ENCODE results near the gene GRM8. TPM values are rescaled to one million over a fixed set of nuclear protein-coding genes. Genes with fewer than 3 reads are reported as not detected.
"Not testable (repeated sequence)": the region's sequence is repeated elsewhere in the genome, so short reads cannot be mapped to it uniquely, and the experiment has no call there.

GRM8 gene
- total RNA-seq, 2 experiments from 2014 or later: not detected

DNA sequence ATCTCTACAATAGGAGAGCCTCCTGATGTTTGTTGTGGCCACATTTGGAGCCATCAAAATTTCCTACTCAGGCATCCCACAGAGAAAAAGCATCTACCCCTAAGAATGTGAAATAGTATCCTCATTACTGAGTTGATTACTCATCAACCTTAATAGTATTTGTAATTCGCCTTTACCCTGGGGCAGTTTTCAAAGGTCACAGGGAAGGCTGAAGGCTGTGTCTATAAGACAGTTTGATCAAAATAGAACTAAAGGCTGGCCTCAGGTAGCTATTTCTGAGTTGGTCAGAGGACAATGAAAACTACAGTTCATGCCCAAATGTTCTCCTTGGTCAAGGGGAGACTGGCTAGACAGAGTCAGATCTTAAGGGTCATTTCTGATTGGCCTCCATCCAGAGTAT, 370.0 kb downstream of the GRM8 start:
- CTCF ChIA-PET; H3K9me3 Mint-ChIP-seq; DNase-seq; H3K4me1 Mint-ChIP-seq; H3K4me3 Mint-ChIP-seq; POLR2A ChIA-PET; H3K27ac Mint-ChIP-seq; H3K27me3 Mint-ChIP-seq; H3K36me3 Mint-ChIP-seq (ENCODE audit: low read depth): not testable (repeated sequence)

- H3K36me3 Mint-ChIP-seq (ENCODE audit: low read depth); H3K4me1 Mint-ChIP-seq; DNase-seq; H3K4me3 Mint-ChIP-seq; H3K27ac Mint-ChIP-seq; CTCF ChIA-PET; POLR2A ChIA-PET; H3K27me3 Mint-ChIP-seq; H3K9me3 Mint-ChIP-seq: not testable (repeated sequence)
Observed at GRCh38 chr7:126881908-126882307, 370.8 kb downstream of the GRM8 start.

DNA sequence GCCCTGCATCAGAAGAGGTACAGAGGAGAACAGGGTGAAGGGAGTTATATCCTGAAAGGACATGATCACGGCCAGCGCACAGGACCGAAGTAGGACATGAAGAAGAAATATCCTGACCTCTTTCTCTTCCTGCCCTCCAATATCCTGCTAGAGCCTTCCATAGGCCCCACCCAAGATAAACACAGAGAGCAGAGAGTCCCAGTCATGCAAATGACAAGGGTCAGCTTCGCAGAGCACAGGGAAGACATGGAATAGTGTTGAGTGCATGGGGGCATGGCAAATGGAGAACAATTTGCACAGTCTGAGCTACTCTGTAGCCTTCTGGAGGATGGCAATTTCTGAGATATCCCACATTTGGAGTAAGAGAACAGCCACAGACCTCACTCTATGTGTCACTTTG, 371.4 kb downstream of the GRM8 start:
- H3K27ac Mint-ChIP-seq: no peak overlapping the region
- ChIA-PET CTCF (no interaction called here), POLR2A (no interaction called here)
- H3K27me3 Mint-ChIP-seq: peaks cover 2% of the 10 kb centered on the region
- H3K4me1 Mint-ChIP-seq: no peaks in the 10 kb centered on the region
- DNase-seq: no peak
- no peak overlapping the region for H3K4me3 Mint-ChIP-seq
- H3K36me3 Mint-ChIP-seq (ENCODE audit: low read depth): no peaks in the 10 kb centered on the region
- H3K9me3 Mint-ChIP-seq: no peaks in the 10 kb centered on the region

- H3K9me3 Mint-ChIP-seq; H3K4me3 Mint-ChIP-seq; CTCF ChIA-PET; H3K27ac Mint-ChIP-seq; H3K4me1 Mint-ChIP-seq; H3K36me3 Mint-ChIP-seq (ENCODE audit: low read depth); POLR2A ChIA-PET; H3K27me3 Mint-ChIP-seq; DNase-seq: not testable (repeated sequence)
Observed at GRCh38 chr7:126876536-126876935, 376.2 kb downstream of the GRM8 start.

GRCh38 chr7:126856691-126857291, 395.9 kb downstream of the GRM8 start:
- CTCF ChIA-PET: no interaction called here
- no peaks in the 10 kb centered on the region for H3K4me1 Mint-ChIP-seq
- H3K27me3 Mint-ChIP-seq: peaks cover 6% of the 10 kb centered on the region
- H3K36me3 Mint-ChIP-seq (ENCODE audit: low read depth): no peaks in the 10 kb centered on the region
- H3K4me3 Mint-ChIP-seq: no peak overlapping the region
- H3K9me3 Mint-ChIP-seq: no peaks in the 10 kb centered on the region
- POLR2A ChIA-PET: no interaction called here
- H3K27ac Mint-ChIP-seq: no peak overlapping the region
- DNase-seq: no peak

DNA sequence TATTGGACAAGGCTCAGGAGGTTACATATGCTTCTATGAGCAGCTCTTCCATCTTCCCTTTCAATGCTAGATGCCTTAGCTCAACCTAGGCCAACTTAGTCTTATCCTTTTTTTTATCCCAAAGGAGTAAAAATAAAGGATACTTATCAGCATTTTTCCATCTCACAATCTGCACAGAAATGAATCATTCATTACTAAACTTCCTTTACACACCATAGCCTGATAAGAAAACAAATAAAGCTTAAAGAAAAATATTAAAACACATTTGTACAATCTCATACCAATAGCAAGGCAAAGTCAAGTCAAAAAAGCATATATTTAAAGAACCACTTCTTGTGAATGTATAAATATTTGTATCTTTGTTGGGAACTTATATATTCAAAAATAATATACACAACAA, 407.4 kb downstream of the GRM8 start:
- Mint-ChIP-seq H3K4me3 (no peak overlapping the region), H3K4me1 (no peaks in the 10 kb centered on the region), H3K36me3 (ENCODE audit: low read depth) (no peaks in the 10 kb centered on the region), H3K27ac (no peak overlapping the region), H3K27me3 (no peaks in the 10 kb centered on the region), H3K9me3 (no peaks in the 10 kb centered on the region)
- POLR2A ChIA-PET: no interaction called here
- no peak for DNase-seq
- CTCF ChIA-PET: no interaction called here

- POLR2A ChIA-PET: no interaction called here
- Mint-ChIP-seq H3K27ac (no peak overlapping the region), H3K4me1 (no peaks in the 10 kb centered on the region), H3K27me3 (no peaks in the 10 kb centered on the region), H3K4me3 (no peak overlapping the region), H3K9me3 (no peaks in the 10 kb centered on the region), H3K36me3 (ENCODE audit: low read depth) (no peaks in the 10 kb centered on the region)
- DNase-seq: no peak
- CTCF ChIA-PET: no interaction called here
Observed at GRCh38 chr7:126843883-126844282, 408.9 kb downstream of the GRM8 start.

GRCh38 chr7:126843336-126843735, 409.4 kb downstream of the GRM8 start:
- DNase-seq: no peak
- POLR2A ChIA-PET: no interaction called here
- no peak overlapping the region for H3K27ac Mint-ChIP-seq
- CTCF ChIA-PET: no interaction called here
- no peaks in the 10 kb centered on the region for H3K27me3 Mint-ChIP-seq
- H3K9me3 Mint-ChIP-seq: no peaks in the 10 kb centered on the region
- no peaks in the 10 kb centered on the region for H3K36me3 Mint-ChIP-seq (ENCODE audit: low read depth)
- no peak overlapping the region for H3K4me3 Mint-ChIP-seq
- H3K4me1 Mint-ChIP-seq: no peaks in the 10 kb centered on the region

GRCh38 chr7:126842451-126842850, 410.3 kb downstream of the GRM8 start:
- CTCF ChIA-PET: no interaction called here
- H3K4me1 Mint-ChIP-seq: no peaks in the 10 kb centered on the region

DNA sequence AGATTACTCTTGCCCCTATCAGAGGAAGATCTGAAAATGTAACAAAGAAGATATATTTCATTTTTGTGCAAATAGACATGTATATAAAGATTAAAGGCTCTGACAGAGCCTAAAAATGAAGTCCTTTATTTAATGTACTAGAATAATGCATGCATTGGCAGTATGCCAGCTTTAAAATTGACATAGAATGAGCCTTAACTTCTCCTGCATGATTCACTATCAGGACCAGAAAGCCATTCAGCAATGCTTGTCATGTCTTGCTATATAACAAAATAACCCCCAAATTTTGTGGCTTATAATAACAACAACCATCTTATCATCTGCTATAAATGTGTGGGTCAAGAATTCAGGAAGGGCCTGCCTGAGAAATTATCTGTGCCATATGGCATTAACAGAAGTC, 411.9 kb downstream of the GRM8 start:
- POLR2A ChIA-PET: no interaction called here
- no peak for DNase-seq
- Mint-ChIP-seq H3K9me3 (no peaks in the 10 kb centered on the region), H3K27ac (no peak overlapping the region), H3K4me3 (no peak overlapping the region), H3K36me3 (ENCODE audit: low read depth) (no peaks in the 10 kb centered on the region), H3K27me3 (no peaks in the 10 kb centered on the region), H3K4me1 (no peaks in the 10 kb centered on the region)
- CTCF ChIA-PET: no interaction called here

More at GRCh38 chr7:126842451-126842850, 410.3 kb downstream of the GRM8 start:
- POLR2A ChIA-PET: no interaction called here
- H3K36me3 Mint-ChIP-seq (ENCODE audit: low read depth): no peaks in the 10 kb centered on the region
- DNase-seq: no peak
- no peaks in the 10 kb centered on the region for H3K9me3 Mint-ChIP-seq
- H3K27ac Mint-ChIP-seq: no peak overlapping the region
- H3K27me3 Mint-ChIP-seq: no peaks in the 10 kb centered on the region
- no peak overlapping the region for H3K4me3 Mint-ChIP-seq

- no peak overlapping the region for H3K27ac Mint-ChIP-seq
- ChIA-PET CTCF (no interaction called here), POLR2A (no interaction called here)
- H3K4me1 Mint-ChIP-seq: no peaks in the 10 kb centered on the region
- H3K27me3 Mint-ChIP-seq: no peaks in the 10 kb centered on the region
- no peak for DNase-seq
- no peaks in the 10 kb centered on the region for H3K36me3 Mint-ChIP-seq (ENCODE audit: low read depth)
- no peaks in the 10 kb centered on the region for H3K9me3 Mint-ChIP-seq
- H3K4me3 Mint-ChIP-seq: no peak overlapping the region
Observed at GRCh38 chr7:126839624-126840023, 413.1 kb downstream of the GRM8 start.

- Mint-ChIP-seq H3K4me3 (no peak overlapping the region), H3K9me3 (no peaks in the 10 kb centered on the region), H3K36me3 (ENCODE audit: low read depth) (no peaks in the 10 kb centered on the region), H3K27ac (no peak overlapping the region), H3K4me1 (no peaks in the 10 kb centered on the region), H3K27me3 (no peaks in the 10 kb centered on the region)
- DNase-seq: no peak
- CTCF ChIA-PET: no interaction called here
- POLR2A ChIA-PET: no interaction called here
Observed at GRCh38 chr7:126838194-126838593, 414.5 kb downstream of the GRM8 start.

GRCh38 chr7:126831241-126831640, 421.5 kb downstream of the GRM8 start:
- H3K27ac Mint-ChIP-seq; H3K4me3 Mint-ChIP-seq; H3K9me3 Mint-ChIP-seq; DNase-seq; H3K4me1 Mint-ChIP-seq; H3K27me3 Mint-ChIP-seq; POLR2A ChIA-PET; CTCF ChIA-PET; H3K36me3 Mint-ChIP-seq (ENCODE audit: low read depth): not testable (repeated sequence)

DNA sequence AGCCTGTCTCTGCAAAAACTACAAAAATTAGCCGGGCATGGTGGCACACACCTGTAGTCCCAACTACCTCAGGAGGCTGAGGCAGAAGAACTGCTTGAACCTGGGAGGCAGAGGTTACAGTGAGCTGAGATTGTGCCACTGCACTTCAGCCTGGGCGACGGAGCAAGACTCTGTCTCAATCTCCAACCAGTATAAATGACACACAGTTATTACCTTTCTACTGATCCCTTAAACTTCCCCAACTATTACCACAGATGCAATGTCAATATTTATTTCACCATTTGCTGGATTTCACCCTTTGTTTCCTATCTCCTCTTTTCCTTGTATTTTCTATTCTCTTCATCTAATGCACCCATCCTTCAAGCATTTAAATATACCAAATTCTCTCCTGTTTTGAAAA, 431.8 kb downstream of the GRM8 start:
- Mint-ChIP-seq H3K36me3 (ENCODE audit: low read depth) (no peaks in the 10 kb centered on the region), H3K9me3 (no peaks in the 10 kb centered on the region), H3K4me1 (no peaks in the 10 kb centered on the region), H3K27ac (no peak overlapping the region), H3K4me3 (no peak overlapping the region), H3K27me3 (peaks cover 2% of the 10 kb centered on the region)
- POLR2A ChIA-PET: no interaction called here
- CTCF ChIA-PET: no interaction called here
- DNase-seq: no peak

DNA sequence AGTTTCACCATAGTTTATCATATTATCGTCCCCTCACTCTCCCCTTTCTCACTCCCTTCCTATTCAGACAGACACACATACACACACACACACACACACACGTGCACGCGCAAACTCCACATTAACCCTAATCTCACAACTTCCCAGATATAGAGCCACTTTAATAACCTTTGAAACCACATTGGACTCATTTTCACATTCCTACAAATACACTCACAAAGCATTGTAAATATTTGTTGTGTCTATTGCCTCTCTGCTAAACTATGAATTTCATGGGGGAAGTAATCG, 433.6 kb downstream of the GRM8 start:
- POLR2A ChIA-PET: no interaction called here
- CTCF ChIA-PET: no interaction called here
- H3K4me3 Mint-ChIP-seq: no peak overlapping the region
- H3K36me3 Mint-ChIP-seq (ENCODE audit: low read depth): no peaks in the 10 kb centered on the region
- no peaks in the 10 kb centered on the region for H3K4me1 Mint-ChIP-seq
- no peak for DNase-seq
- peaks cover 2% of the 10 kb centered on the region for H3K27me3 Mint-ChIP-seq
- no peaks in the 10 kb centered on the region for H3K9me3 Mint-ChIP-seq
- no peak overlapping the region for H3K27ac Mint-ChIP-seq

Data from activated CD4-positive, alpha-beta T cell treated with anti-CD3 and anti-CD28 coated beads, Interleukin-2, amount 10 ng/mL, durations not matched to agents 7 days and 5 days (primary cell).